Fibroblast of lung (primary cell): Measurements from ENCODE around the gene CREB3. TPM values are rescaled to one million over a fixed set of nuclear protein-coding genes. Genes with fewer than 3 reads are reported as not detected.
A peak's percentile ranks its signal among the peaks of the same experiment; 100 is the strongest.

Experiments
- DNase-seq, 2 donors: peaks; one replicate each; pipeline versions ENCODE4 v3.0.0 to v3.0.0-alpha.2; 2010; ENCODE audit warnings: low read depth in 2 of 2
- H2AFZ ChIP-seq: 2 replicates; pipeline ENCODE4 v1.5.1; 2012; ENCODE audit warnings: low read length, control low read depth, inconsistent platforms
- H3K27ac ChIP-seq: 2 replicates; pipeline ENCODE4 v1.5.1; 2011; ENCODE audit warnings: low read length, control low read depth; ENCODE audit not compliant: insufficient read depth
- H3K27me3 ChIP-seq: 2 replicates; pipeline ENCODE4 v1.5.1; 2011; ENCODE audit warnings: mild to moderate bottlenecking, low read length; ENCODE audit not compliant: control insufficient read depth, insufficient read depth
- H3K36me3 ChIP-seq: 2 replicates; pipeline ENCODE4 v1.5.1; 2011; ENCODE audit warnings: low read length; ENCODE audit not compliant: control insufficient read depth, insufficient read depth
- H3K4me1 ChIP-seq: 2 replicates; pipeline ENCODE4 v1.5.1; 2011; ENCODE audit warnings: low read length; ENCODE audit not compliant: control insufficient read depth, insufficient read depth; ENCODE audit errors: extremely low read depth
- H3K4me2 ChIP-seq: 2 replicates; pipeline ENCODE4 v1.5.1; 2011; ENCODE audit warnings: low read length, control low read depth; ENCODE audit not compliant: insufficient read depth; ENCODE audit errors: extremely low read depth
- H3K4me3 ChIP-seq, 4 experiments: fragments of 200-600 bp in 1 of 4; sonication (generic) in 1 of 4; replicated peaks in 1 of 4; 2 replicates each; pipeline ENCODE4 v1.5.1; 2011 to 2016; ENCODE audit warnings: low read length in 4 of 4, low read depth in 3 of 4, mild to moderate bottlenecking in 3 of 4, control low read depth in 2 of 4, inconsistent platforms in 1 of 4, mixed read lengths in 1 of 4; ENCODE audit not compliant: insufficient read depth in 1 of 4; ENCODE audit errors: control extremely low read depth in 1 of 4
- H3K79me2 ChIP-seq: 2 replicates; pipeline ENCODE4 v1.5.1; 2012; ENCODE audit warnings: mild to moderate bottlenecking, low read length, inconsistent platforms; ENCODE audit not compliant: control insufficient read depth, insufficient read depth
- H3K9ac ChIP-seq: 2 replicates; pipeline ENCODE4 v1.5.1; 2011; ENCODE audit warnings: mild to moderate bottlenecking, low read length, control low read depth; ENCODE audit not compliant: insufficient read depth
- H3K9me3 ChIP-seq: 2 replicates; pipeline ENCODE4 v1.5.1; 2012; ENCODE audit warnings: low read depth, low read length; ENCODE audit not compliant: control insufficient read depth, insufficient read depth
- H4K20me1 ChIP-seq: 2 replicates; pipeline ENCODE4 v1.5.1; 2011; ENCODE audit warnings: low read length; ENCODE audit not compliant: control insufficient read depth, insufficient read depth; ENCODE audit errors: extremely low read depth
- EZH2 ChIP-seq: IDR thresholded peaks from 2 replicates; pipeline ENCODE4 v1.5.1; 2012; ENCODE audit warnings: low read length, control low read depth, mild to moderate bottlenecking; ENCODE audit errors: missing control alignments
- polyA plus RNA-seq, 2 donors: library from polyadenylated mRNA; depleted of rRNA in 1 of 2; stranded (reverse) in 1 of 2; unstranded in 1 of 2; fragments of >200 nt; gene quantifications; 2 replicates each; pipeline ENCODE4 v1.2.1, GENCODE V29; 2011 to 2012; ENCODE audit warnings: missing spikeins in 1 of 2
- total RNA-seq: library from RNA; depleted of rRNA; stranded (reverse); fragments of >200 nt; gene quantifications from 2 replicates; pipeline ENCODE4 v1.2.1, GENCODE V29; 2014
- TF ChIP-seq, protein P1 (sequence below), 2 donors: IDR thresholded peaks in 1 of 2; conservative IDR thresholded peaks in 1 of 2; 1 replicate in 1 of 2; 2 replicates in 1 of 2; pipeline ENCODE4 v1.5.1; 2011 to 2012; ENCODE audit warnings: low read length in 2 of 2, control low read depth in 1 of 2, inconsistent platforms in 1 of 2, low read depth in 1 of 2, mild to moderate bottlenecking in 1 of 2

CREB3 gene
- total and polyA plus RNA-seq, 2 donors (not counting 1 experiment from before 2014, with no cell fraction given): 50.2 to 70.2 TPM

- Histone ChIP-seq H3K27me3 (no peaks in the 10 kb centered on the region), H3K9ac (peak within 1 kb of the TSS; percentile 73), H3K9me3 (no peaks in the 10 kb centered on the region), H3K79me2 (peaks cover 48% of the 10 kb centered on the region), H2AFZ (no peak within 1 kb of the TSS), H3K4me1 (peaks cover 25% of the 10 kb centered on the region), H3K4me3 (peak within 1 kb of the TSS; percentile 57 to 99 (median 67)), H3K27ac (peak within 1 kb of the TSS; percentile 84), H4K20me1 (peaks cover 2% of the 10 kb centered on the region), H3K4me2 (peak within 1 kb of the TSS; percentile 99), H3K36me3 (peaks cover 19% of the 10 kb centered on the region)
- peak; percentile 86 to 90 for DNase-seq
- no peak for TF ChIP-seq EZH2
- TF ChIP-seq, protein P1, sequence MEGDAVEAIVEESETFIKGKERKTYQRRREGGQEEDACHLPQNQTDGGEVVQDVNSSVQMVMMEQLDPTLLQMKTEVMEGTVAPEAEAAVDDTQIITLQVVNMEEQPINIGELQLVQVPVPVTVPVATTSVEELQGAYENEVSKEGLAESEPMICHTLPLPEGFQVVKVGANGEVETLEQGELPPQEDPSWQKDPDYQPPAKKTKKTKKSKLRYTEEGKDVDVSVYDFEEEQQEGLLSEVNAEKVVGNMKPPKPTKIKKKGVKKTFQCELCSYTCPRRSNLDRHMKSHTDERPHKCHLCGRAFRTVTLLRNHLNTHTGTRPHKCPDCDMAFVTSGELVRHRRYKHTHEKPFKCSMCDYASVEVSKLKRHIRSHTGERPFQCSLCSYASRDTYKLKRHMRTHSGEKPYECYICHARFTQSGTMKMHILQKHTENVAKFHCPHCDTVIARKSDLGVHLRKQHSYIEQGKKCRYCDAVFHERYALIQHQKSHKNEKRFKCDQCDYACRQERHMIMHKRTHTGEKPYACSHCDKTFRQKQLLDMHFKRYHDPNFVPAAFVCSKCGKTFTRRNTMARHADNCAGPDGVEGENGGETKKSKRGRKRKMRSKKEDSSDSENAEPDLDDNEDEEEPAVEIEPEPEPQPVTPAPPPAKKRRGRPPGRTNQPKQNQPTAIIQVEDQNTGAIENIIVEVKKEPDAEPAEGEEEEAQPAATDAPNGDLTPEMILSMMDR (conservative IDR thresholded peaks at IDR 0.05 in 1 of 2, IDR thresholded peaks at IDR 0.05 in 1 of 2; ENCODE audit: low read depth in 1 of 2, low read length in 2 of 2): no peak
These were observed 42.7 kb upstream of the CREB3 start, which contains the start of gene TPM2 for GRCh38 chr9:35689542-35690293. TPM2 (minus strand) TSS chr9:35689925; CDS start chr9:35689817, 108 bp downstream.

GRCh38 chr9:35690294-35690613 is 42.2 kb upstream of the CREB3 start:
- Histone ChIP-seq H3K9me3 (no peaks in the 10 kb centered on the region), H3K79me2 (peaks cover 43% of the 10 kb centered on the region), H4K20me1 (peaks cover 2% of the 10 kb centered on the region), H3K4me1 (peaks cover 20% of the 10 kb centered on the region), H3K36me3 (peaks cover 14% of the 10 kb centered on the region), H2AFZ (no peak overlapping the region), H3K4me3 (peak overlapping the region; percentile 57 to 99 (median 66)), H3K9ac (peak overlapping the region; percentile 73), H3K27me3 (no peaks in the 10 kb centered on the region), H3K4me2 (peak overlapping the region; percentile 49), H3K27ac (peak overlapping the region; percentile 84)
- TF ChIP-seq EZH2: no peak
- TF ChIP-seq, protein P1 (conservative IDR thresholded peaks at IDR 0.05 in 1 of 2, IDR thresholded peaks at IDR 0.05 in 1 of 2; ENCODE audit: low read depth in 1 of 2, low read length in 2 of 2): no peak
- peak in 1 of 2 donors; percentile 41 for DNase-seq

DNA sequence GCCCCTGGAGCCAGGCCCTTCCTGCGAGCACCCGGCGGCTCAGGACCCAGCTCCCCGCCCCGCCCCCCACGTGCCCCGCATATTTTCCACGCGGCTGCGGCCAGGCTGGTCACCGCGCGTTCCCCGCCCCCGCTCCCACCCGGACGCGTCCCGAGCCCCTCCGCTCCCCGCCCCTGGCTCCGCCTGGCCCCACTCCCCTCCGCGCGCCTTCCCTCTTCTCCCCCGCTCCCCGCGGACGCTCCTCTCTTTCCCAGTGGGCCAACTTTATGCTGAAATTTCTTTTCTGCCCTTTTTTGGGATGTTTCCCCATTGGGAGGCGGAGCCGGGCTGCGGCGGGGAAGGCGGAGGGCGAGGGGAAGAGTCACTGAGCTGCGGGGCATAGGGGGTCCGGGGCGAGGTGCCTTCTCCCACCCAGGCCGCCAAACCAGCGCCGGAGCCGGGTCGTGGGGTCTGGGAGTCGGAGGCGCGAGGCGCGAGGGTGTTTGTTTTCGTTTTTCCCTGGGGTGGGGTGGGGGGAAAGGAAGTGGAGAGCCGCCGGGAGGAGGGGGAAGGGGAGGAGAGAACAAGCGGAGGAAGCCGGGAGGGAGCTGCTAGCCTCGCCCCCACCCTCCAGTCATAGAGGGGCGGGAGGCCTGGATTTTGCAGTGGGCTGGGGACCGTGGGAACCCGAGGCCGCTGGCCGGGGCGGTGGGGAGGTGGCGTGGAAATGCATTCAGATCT is 41.7 kb upstream of the CREB3 start:
- peak overlapping the region; percentile 73 for H3K9ac ChIP-seq
- H3K79me2 ChIP-seq: peaks cover 37% of the 10 kb centered on the region
- DNase-seq: peak; percentile 72 to 83
- peaks cover 2% of the 10 kb centered on the region for H4K20me1 ChIP-seq
- peak overlapping the region; percentile 57 to 99 (median 66) for H3K4me3 ChIP-seq
- H3K9me3 ChIP-seq: no peaks in the 10 kb centered on the region
- H3K4me2 ChIP-seq: peak overlapping the region; percentile 81
- no peak overlapping the region for H2AFZ ChIP-seq
- peaks cover 20% of the 10 kb centered on the region for H3K4me1 ChIP-seq
- no peaks in the 10 kb centered on the region for H3K27me3 ChIP-seq
- peaks cover 12% of the 10 kb centered on the region for H3K36me3 ChIP-seq
- TF ChIP-seq, protein P1 (conservative IDR thresholded peaks at IDR 0.05 in 1 of 2, IDR thresholded peaks at IDR 0.05 in 1 of 2; ENCODE audit: low read depth in 1 of 2, low read length in 2 of 2): no peak
- TF ChIP-seq EZH2: no peak
- peak overlapping the region; percentile 84 for H3K27ac ChIP-seq
